GM23338 (cell line): ENCODE results near the gene SPTA1.

Source experiments
- CTCF ChIP-seq, 2 experiments: fragments of 200-600 bp in 1 of 2; sonication (generic) in 1 of 2; conservative IDR thresholded peaks; 2 replicates each; pipeline versions ENCODE4 v1.5.1 to v1.6.1; 2016 to 2017; ENCODE audit warnings: antibody characterized with exemption in 2 of 2, low read depth in 2 of 2, mild to moderate bottlenecking in 2 of 2, moderate library complexity in 1 of 2
- ETS1 ChIP-seq: IDR thresholded peaks from 2 replicates; pipeline ENCODE4 v1.6.1; 2016; ENCODE audit warnings: antibody characterized with exemption
- EZH2 ChIP-seq: fragments of 200-600 bp; sonication (generic); IDR thresholded peaks from one replicate; pipeline ENCODE4 v1.8.0; 2017; ENCODE audit warnings: antibody characterized with exemption, mild to moderate bottlenecking, low read depth; ENCODE audit not compliant: unreplicated experiment
- NANOG ChIP-seq: IDR thresholded peaks from 2 replicates; pipeline ENCODE4 v1.6.1; 2016; ENCODE audit warnings: antibody characterized with exemption, borderline replicate concordance
- POLR2AphosphoS5 ChIP-seq: IDR thresholded peaks from 2 replicates; pipeline ENCODE4 v1.6.1; 2016; ENCODE audit warnings: antibody characterized with exemption, low read depth
- ZNF114 ChIP-seq: fragments of 250-450 bp; sonication (Bioruptor Pico); IDR thresholded peaks from 2 replicates; pipeline ENCODE4 v1.5.0; 2020; ENCODE audit warnings: mild to moderate bottlenecking, moderate library complexity
- TF ChIP-seq, protein P1 (sequence below): fragments of 250-450 bp; sonication (Bioruptor Pico); IDR thresholded peaks from 2 replicates; pipeline ENCODE4 v1.5.0; 2020; ENCODE audit warnings: mild to moderate bottlenecking, moderate library complexity
- TF ChIP-seq, protein P2 (sequence below): IDR thresholded peaks from one replicate; pipeline ENCODE4 v1.6.1; 2018; ENCODE audit warnings: antibody characterized with exemption; ENCODE audit not compliant: unreplicated experiment

DNA sequence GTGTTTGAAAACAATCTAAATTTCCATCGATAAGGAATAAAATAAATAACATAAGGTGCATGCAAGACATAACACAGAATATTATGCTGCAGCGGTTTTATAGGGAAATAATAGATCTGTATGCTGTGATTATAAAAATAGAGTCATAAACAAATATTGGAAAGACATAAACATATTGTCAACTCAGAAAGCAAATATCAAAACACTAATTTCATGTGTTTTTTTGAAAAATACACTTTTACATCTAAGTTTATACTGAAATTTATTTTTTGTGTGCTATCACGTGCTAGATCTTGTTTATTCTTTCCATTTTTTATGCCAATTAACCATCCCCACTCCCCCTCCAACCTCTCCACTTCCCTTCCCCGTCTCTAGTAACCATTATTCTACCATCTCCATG lies 24.6 kb upstream of the SPTA1 start:
- TF ChIP-seq POLR2AphosphoS5 (no peak), ETS1 (no peak), CTCF (conservative IDR thresholded peaks at IDR 0.05; ENCODE audit: low read depth in 2 of 2) (no peak), NANOG (no peak), EZH2 (no peak), ZNF114 (CRISPR knock-in tag) (no peak)
- TF ChIP-seq, protein P1, sequence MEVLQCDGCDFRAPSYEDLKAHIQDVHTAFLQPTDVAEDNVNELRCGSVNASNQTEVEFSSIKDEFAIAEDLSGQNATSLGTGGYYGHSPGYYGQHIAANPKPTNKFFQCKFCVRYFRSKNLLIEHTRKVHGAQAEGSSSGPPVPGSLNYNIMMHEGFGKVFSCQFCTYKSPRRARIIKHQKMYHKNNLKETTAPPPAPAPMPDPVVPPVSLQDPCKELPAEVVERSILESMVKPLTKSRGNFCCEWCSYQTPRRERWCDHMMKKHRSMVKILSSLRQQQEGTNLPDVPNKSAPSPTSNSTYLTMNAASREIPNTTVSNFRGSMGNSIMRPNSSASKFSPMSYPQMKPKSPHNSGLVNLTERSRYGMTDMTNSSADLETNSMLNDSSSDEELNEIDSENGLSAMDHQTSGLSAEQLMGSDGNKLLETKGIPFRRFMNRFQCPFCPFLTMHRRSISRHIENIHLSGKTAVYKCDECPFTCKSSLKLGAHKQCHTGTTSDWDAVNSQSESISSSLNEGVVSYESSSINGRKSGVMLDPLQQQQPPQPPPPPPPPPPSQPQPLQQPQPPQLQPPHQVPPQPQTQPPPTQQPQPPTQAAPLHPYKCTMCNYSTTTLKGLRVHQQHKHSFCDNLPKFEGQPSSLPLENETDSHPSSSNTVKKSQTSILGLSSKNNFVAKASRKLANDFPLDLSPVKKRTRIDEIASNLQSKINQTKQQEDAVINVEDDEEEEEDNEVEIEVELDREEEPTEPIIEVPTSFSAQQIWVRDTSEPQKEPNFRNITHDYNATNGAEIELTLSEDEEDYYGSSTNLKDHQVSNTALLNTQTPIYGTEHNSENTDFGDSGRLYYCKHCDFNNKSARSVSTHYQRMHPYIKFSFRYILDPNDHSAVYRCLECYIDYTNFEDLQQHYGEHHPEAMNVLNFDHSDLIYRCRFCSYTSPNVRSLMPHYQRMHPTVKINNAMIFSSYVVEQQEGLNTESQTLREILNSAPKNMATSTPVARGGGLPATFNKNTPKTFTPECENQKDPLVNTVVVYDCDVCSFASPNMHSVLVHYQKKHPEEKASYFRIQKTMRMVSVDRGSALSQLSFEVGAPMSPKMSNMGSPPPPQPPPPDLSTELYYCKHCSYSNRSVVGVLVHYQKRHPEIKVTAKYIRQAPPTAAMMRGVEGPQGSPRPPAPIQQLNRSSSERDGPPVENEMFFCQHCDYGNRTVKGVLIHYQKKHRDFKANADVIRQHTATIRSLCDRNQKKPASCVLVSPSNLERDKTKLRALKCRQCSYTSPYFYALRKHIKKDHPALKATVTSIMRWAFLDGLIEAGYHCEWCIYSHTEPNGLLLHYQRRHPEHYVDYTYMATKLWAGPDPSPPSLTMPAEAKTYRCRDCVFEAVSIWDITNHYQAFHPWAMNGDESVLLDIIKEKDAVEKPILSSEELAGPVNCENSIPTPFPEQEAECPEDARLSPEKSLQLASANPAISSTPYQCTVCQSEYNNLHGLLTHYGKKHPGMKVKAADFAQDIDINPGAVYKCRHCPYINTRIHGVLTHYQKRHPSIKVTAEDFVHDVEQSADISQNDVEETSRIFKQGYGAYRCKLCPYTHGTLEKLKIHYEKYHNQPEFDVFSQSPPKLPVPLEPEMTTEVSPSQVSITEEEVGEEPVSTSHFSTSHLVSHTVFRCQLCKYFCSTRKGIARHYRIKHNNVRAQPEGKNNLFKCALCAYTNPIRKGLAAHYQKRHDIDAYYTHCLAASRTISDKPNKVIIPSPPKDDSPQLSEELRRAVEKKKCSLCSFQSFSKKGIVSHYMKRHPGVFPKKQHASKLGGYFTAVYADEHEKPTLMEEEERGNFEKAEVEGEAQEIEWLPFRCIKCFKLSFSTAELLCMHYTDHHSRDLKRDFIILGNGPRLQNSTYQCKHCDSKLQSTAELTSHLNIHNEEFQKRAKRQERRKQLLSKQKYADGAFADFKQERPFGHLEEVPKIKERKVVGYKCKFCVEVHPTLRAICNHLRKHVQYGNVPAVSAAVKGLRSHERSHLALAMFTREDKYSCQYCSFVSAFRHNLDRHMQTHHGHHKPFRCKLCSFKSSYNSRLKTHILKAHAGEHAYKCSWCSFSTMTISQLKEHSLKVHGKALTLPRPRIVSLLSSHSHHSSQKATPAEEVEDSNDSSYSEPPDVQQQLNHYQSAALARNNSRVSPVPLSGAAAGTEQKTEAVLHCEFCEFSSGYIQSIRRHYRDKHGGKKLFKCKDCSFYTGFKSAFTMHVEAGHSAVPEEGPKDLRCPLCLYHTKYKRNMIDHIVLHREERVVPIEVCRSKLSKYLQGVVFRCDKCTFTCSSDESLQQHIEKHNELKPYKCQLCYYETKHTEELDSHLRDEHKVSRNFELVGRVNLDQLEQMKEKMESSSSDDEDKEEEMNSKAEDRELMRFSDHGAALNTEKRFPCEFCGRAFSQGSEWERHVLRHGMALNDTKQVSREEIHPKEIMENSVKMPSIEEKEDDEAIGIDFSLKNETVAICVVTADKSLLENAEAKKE: no peak
- TF ChIP-seq, protein P2, sequence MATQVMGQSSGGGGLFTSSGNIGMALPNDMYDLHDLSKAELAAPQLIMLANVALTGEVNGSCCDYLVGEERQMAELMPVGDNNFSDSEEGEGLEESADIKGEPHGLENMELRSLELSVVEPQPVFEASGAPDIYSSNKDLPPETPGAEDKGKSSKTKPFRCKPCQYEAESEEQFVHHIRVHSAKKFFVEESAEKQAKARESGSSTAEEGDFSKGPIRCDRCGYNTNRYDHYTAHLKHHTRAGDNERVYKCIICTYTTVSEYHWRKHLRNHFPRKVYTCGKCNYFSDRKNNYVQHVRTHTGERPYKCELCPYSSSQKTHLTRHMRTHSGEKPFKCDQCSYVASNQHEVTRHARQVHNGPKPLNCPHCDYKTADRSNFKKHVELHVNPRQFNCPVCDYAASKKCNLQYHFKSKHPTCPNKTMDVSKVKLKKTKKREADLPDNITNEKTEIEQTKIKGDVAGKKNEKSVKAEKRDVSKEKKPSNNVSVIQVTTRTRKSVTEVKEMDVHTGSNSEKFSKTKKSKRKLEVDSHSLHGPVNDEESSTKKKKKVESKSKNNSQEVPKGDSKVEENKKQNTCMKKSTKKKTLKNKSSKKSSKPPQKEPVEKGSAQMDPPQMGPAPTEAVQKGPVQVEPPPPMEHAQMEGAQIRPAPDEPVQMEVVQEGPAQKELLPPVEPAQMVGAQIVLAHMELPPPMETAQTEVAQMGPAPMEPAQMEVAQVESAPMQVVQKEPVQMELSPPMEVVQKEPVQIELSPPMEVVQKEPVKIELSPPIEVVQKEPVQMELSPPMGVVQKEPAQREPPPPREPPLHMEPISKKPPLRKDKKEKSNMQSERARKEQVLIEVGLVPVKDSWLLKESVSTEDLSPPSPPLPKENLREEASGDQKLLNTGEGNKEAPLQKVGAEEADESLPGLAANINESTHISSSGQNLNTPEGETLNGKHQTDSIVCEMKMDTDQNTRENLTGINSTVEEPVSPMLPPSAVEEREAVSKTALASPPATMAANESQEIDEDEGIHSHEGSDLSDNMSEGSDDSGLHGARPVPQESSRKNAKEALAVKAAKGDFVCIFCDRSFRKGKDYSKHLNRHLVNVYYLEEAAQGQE: no peak
